HL-60 (cell line): ENCODE measurements around the gene ICA1.

Experiments used
- DNase-seq, 2 experiments: peaks; one replicate each; pipeline ENCODE4 v3.0.0-alpha.2; 2010 to 2020; ENCODE audit warnings: low read depth in 1 of 2, low spot score in 1 of 2
- H3K27ac ChIP-seq: fragments of 250-450 bp; sonication (Bioruptor Pico); replicated peaks from 2 replicates; pipeline ENCODE4 v1.5.1; 2020; ENCODE audit warnings: mild to moderate bottlenecking, moderate library complexity
- H3K27me3 ChIP-seq: fragments of 250-450 bp; sonication (Bioruptor Pico); 2 replicates; pipeline ENCODE4 v1.5.1; 2021; ENCODE audit warnings: mild to moderate bottlenecking, moderate library complexity; ENCODE audit not compliant: insufficient read depth, poor library complexity, severe bottlenecking
- H3K4me3 ChIP-seq: replicated peaks from 2 replicates; pipeline ENCODE4 v1.5.1; 2011; ENCODE audit warnings: mild to moderate bottlenecking, control low read depth, low read length; ENCODE audit not compliant: insufficient read depth
- GABPA ChIP-seq: IDR thresholded peaks from 2 replicates; pipeline ENCODE4 v1.6.1; 2012; ENCODE audit warnings: low read depth
- POLR2AphosphoS5 ChIP-seq: IDR thresholded peaks from 2 replicates; pipeline ENCODE4 v1.6.1; 2012; ENCODE audit warnings: low read depth
- SPI1 ChIP-seq: IDR thresholded peaks from 2 replicates; pipeline ENCODE4 v1.6.1; 2012; ENCODE audit warnings: low read depth, mild to moderate bottlenecking, borderline replicate concordance
- TF ChIP-seq, protein P1 (sequence below): IDR thresholded peaks from 2 replicates; pipeline ENCODE4 v1.6.1; 2012; ENCODE audit warnings: low read depth; ENCODE audit not compliant: insufficient replicate concordance
- TF ChIP-seq, protein P2 (sequence below): IDR thresholded peaks from one replicate; pipeline ENCODE4 v1.5.1; 2011; ENCODE audit warnings: low read length, control low read depth, inconsistent platforms; ENCODE audit not compliant: insufficient read depth

Gene ICA1

DNA sequence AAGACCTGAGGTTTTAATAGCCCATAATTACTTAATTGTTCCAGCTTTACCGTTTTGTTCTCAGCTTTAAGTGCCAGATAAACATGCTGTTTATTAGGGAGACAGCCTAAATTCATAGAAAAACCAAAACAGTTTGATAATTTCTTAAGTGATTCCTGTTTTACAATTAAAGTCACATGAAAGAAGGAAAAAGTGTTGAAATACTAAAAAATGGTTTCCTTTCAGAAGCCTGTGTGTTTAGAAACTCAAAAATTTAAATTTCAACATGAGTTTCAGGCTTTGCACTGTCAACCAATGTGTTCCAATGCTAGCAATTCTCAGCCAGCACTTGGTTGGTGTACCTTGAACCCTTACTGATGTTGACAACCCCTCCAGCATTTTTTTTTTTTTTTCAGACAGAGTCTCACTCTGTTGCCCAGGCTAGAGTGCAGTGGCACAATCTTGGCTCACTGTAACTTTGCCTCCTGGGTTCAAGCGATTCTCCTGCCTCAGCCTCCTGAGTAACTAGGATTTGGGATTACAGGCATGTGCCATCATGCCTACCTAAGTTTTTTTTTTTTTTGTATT, 135.3 kb downstream of the ICA1 start:
- TF ChIP-seq, protein P1, sequence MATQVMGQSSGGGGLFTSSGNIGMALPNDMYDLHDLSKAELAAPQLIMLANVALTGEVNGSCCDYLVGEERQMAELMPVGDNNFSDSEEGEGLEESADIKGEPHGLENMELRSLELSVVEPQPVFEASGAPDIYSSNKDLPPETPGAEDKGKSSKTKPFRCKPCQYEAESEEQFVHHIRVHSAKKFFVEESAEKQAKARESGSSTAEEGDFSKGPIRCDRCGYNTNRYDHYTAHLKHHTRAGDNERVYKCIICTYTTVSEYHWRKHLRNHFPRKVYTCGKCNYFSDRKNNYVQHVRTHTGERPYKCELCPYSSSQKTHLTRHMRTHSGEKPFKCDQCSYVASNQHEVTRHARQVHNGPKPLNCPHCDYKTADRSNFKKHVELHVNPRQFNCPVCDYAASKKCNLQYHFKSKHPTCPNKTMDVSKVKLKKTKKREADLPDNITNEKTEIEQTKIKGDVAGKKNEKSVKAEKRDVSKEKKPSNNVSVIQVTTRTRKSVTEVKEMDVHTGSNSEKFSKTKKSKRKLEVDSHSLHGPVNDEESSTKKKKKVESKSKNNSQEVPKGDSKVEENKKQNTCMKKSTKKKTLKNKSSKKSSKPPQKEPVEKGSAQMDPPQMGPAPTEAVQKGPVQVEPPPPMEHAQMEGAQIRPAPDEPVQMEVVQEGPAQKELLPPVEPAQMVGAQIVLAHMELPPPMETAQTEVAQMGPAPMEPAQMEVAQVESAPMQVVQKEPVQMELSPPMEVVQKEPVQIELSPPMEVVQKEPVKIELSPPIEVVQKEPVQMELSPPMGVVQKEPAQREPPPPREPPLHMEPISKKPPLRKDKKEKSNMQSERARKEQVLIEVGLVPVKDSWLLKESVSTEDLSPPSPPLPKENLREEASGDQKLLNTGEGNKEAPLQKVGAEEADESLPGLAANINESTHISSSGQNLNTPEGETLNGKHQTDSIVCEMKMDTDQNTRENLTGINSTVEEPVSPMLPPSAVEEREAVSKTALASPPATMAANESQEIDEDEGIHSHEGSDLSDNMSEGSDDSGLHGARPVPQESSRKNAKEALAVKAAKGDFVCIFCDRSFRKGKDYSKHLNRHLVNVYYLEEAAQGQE, result no peak
- TF ChIP-seq GABPA, result no peak
- no peak for TF ChIP-seq SPI1
- TF ChIP-seq POLR2AphosphoS5, result no peak
- TF ChIP-seq, protein P2, sequence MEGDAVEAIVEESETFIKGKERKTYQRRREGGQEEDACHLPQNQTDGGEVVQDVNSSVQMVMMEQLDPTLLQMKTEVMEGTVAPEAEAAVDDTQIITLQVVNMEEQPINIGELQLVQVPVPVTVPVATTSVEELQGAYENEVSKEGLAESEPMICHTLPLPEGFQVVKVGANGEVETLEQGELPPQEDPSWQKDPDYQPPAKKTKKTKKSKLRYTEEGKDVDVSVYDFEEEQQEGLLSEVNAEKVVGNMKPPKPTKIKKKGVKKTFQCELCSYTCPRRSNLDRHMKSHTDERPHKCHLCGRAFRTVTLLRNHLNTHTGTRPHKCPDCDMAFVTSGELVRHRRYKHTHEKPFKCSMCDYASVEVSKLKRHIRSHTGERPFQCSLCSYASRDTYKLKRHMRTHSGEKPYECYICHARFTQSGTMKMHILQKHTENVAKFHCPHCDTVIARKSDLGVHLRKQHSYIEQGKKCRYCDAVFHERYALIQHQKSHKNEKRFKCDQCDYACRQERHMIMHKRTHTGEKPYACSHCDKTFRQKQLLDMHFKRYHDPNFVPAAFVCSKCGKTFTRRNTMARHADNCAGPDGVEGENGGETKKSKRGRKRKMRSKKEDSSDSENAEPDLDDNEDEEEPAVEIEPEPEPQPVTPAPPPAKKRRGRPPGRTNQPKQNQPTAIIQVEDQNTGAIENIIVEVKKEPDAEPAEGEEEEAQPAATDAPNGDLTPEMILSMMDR, result no peak
- Histone ChIP-seq H3K27me3 (no peaks in the 10 kb centered on the region), H3K4me3 (no peak overlapping the region), H3K27ac (peak overlapping the region; percentile 80)
- DNase-seq, result peak in 1 of 2 experiments; percentile 25

DNA sequence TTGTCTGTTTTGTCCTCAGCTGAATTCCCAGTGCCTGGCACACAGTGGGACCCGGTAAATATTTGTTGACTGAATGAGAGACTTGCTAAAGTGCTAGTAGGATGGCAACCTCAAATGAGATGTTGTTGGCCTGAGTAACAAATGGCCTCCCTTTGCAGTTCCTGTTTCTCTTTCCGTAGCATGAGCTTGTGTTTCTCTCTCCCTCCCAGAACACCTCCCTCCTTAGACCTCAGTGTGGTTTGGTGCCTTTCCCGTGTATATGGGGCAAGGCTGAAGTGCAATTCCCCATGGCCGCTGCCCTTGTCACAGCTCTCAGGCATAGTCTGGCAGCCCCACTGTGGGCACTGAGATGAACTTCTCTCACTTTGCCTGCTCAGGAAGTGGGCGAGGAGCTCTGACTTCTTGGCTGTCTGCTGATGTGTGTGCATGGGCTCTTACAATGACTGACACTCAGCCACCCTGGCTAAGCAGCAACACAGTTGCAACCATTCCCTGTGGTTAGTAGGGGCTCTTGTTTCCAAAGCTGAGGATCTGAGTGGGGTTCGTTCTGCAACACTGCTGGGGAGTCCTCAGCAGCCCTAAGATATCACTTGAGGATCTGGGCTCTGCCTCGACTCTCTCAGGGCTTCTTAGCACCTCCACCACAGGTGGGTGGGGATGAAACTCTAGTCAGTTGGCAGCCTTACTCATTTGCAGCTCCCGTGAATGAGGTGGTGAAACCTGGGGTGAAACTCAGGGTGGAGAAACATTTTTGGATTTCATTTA, 136.1 kb downstream of the ICA1 start:
- Histone ChIP-seq H3K27ac (peak overlapping the region; percentile 80), H3K27me3 (no peaks in the 10 kb centered on the region), H3K4me3 (no peak overlapping the region)
- DNase-seq, result peak in 1 of 2 experiments; percentile 85
- TF ChIP-seq, protein P1, result no peak
- TF ChIP-seq GABPA (no peak), SPI1 (peak; percentile 91), POLR2AphosphoS5 (peak; percentile 27; the same call in 1 of the 2 replicates)
- TF ChIP-seq, protein P2, result no peak

DNA sequence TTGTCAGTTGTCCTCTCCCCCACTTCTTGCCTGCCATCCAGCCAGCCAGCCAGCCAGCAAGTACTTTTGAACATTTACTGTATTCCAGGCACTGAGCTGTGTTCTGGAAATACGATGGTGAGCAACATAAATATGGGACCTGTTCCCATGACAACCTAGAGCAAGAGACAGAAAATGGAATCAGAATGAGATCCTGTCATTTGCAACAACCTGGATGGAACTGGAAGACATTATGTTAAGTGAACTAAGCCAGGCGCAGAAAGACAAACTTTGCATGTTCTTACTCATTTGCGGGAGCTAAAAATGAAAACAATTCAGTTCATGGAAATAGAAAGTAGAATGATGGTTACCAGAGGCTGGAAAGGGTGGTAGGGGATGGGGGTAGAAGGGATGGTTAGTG, 140.7 kb downstream of the ICA1 start:
- Histone ChIP-seq H3K27ac (no peak overlapping the region), H3K4me3 (no peak overlapping the region), H3K27me3 (no peaks in the 10 kb centered on the region)
- TF ChIP-seq, protein P1, result no peak
- TF ChIP-seq GABPA (no peak), SPI1 (no peak)
- DNase-seq, result no peak
